GM12865 (cell line): ENCODE data around the gene KIF26B.

Experiments used
- DNase-seq: peaks from one replicate; pipeline ENCODE4 v3.0.0; 2010; ENCODE audit warnings: low read depth
- H3K4me3 ChIP-seq: 2 replicates; pipeline ENCODE4 v1.5.1; 2011; ENCODE audit warnings: mild to moderate bottlenecking, low read depth, low read length, control low read depth
- TF ChIP-seq, protein P1 (sequence below): IDR thresholded peaks from 2 replicates; pipeline ENCODE4 v1.5.1; 2011; ENCODE audit warnings: low read length, control low read depth, low read depth, inconsistent platforms; ENCODE audit not compliant: insufficient read depth; ENCODE audit errors: missing control alignments

Gene KIF26B

GRCh38 chr1:245388687-245389086 is 233.9 kb downstream of the KIF26B start:
- no peak for DNase-seq
- TF ChIP-seq, protein P1, sequence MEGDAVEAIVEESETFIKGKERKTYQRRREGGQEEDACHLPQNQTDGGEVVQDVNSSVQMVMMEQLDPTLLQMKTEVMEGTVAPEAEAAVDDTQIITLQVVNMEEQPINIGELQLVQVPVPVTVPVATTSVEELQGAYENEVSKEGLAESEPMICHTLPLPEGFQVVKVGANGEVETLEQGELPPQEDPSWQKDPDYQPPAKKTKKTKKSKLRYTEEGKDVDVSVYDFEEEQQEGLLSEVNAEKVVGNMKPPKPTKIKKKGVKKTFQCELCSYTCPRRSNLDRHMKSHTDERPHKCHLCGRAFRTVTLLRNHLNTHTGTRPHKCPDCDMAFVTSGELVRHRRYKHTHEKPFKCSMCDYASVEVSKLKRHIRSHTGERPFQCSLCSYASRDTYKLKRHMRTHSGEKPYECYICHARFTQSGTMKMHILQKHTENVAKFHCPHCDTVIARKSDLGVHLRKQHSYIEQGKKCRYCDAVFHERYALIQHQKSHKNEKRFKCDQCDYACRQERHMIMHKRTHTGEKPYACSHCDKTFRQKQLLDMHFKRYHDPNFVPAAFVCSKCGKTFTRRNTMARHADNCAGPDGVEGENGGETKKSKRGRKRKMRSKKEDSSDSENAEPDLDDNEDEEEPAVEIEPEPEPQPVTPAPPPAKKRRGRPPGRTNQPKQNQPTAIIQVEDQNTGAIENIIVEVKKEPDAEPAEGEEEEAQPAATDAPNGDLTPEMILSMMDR: no peak
- H3K4me3 ChIP-seq: no peak overlapping the region

DNA sequence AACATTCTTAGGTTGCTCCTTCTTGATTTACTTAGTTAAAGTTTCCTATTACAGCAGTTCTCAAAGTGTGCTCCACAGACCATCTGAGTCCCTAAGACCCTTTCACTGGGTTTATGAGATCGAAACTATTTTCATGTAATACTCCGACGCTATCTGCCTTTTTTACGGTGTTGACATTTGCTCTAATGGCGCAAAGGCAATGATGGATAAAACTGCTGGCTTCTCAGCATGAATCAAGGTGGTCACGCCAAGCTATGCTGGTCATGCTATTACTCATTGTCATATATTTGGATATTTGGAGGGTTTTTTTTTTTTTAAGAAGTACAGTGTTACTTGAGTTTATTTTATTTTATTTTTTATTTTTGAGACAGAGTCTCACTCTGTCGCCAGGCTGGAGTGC is 235.1 kb downstream of the KIF26B start:
- TF ChIP-seq, protein P1: no peak
- no peak overlapping the region for H3K4me3 ChIP-seq
- DNase-seq: no peak

- H3K4me3 ChIP-seq: no peak overlapping the region
- TF ChIP-seq, protein P1: no peak
- no peak for DNase-seq
Measured at GRCh38 chr1:245390975-245391374, 236.2 kb downstream of the KIF26B start.

GRCh38 chr1:245393694-245394093 is 238.9 kb downstream of the KIF26B start:
- no peak for DNase-seq
- H3K4me3 ChIP-seq: no peak overlapping the region
- TF ChIP-seq, protein P1: no peak

GRCh38 chr1:245395680-245396079 is 240.9 kb downstream of the KIF26B start:
- no peak overlapping the region for H3K4me3 ChIP-seq
- DNase-seq: no peak
- TF ChIP-seq, protein P1: no peak

- H3K4me3 ChIP-seq: no peak overlapping the region
- DNase-seq: no peak
- TF ChIP-seq, protein P1: no peak
Measured at GRCh38 chr1:245396615-245397014, 241.8 kb downstream of the KIF26B start.

DNA sequence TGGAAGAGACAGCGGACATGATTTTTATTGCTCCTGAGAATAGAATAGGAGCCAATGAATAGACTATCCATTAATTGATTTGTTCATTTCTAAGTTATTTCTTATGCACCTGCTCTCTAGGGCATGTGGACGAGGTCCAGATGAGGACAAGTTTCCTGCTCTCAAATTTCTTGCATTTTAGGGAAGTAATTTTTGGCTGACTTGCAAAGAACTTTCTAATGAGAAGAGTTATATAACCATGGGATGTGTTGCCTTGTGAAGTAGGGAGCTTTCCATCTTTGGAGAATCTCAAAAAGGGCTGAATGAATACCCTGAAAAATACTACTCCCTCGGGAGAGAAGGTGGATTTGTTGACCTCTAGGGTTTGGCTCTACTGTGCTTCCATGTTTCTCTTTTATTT is 243.0 kb downstream of the KIF26B start:
- TF ChIP-seq, protein P1: no peak
- no peak for DNase-seq
- no peak overlapping the region for H3K4me3 ChIP-seq
